Activated CD8-positive, alpha-beta memory T cell treated with anti-CD3 and anti-CD28 coated beads for 1 hour (primary cell): ENCODE data around the gene RANBP9.
A peak's percentile ranks its signal among the peaks of the same experiment; 100 is the strongest.

Source experiments
- DNase-seq, 2 donors: peaks; one replicate each; pipeline ENCODE4 v3.0.0-alpha.2; 2020; ENCODE audit warnings: low read depth in 1 of 2; ENCODE audit errors: extremely low read depth in 1 of 2

Gene RANBP9

GRCh38 chr6:13604546-13605416 is 106.9 kb downstream of the RANBP9 start:
- DNase-seq = no peak

- no peak for DNase-seq
Observed at GRCh38 chr6:13604135-13604534, 107.5 kb downstream of the RANBP9 start.

- DNase-seq = no peak
Observed at GRCh38 chr6:13600036-13600435, 111.6 kb downstream of the RANBP9 start.

GRCh38 chr6:13597073-13597472 is 114.6 kb downstream of the RANBP9 start:
- no peak for DNase-seq

GRCh38 chr6:13593720-13594119 is 117.9 kb downstream of the RANBP9 start:
- no peak for DNase-seq

GRCh38 chr6:13593103-13593502 is 118.5 kb downstream of the RANBP9 start:
- no peak for DNase-seq

GRCh38 chr6:13591205-13591921 is 120.3 kb downstream of the RANBP9 start:
- DNase-seq = no peak

GRCh38 chr6:13590574-13591153 is 121.0 kb downstream of the RANBP9 start:
- no peak for DNase-seq

- no peak for DNase-seq
Observed at GRCh38 chr6:13589801-13590200, 121.8 kb downstream of the RANBP9 start.

- no peak for DNase-seq
Observed at GRCh38 chr6:13586603-13587542, 124.8 kb downstream of the RANBP9 start.

GRCh38 chr6:13581700-13582229 is 129.9 kb downstream of the RANBP9 start:
- DNase-seq = no peak

GRCh38 chr6:13579911-13580310 is 131.7 kb downstream of the RANBP9 start:
- no peak for DNase-seq

GRCh38 chr6:13577926-13578325 is 133.7 kb downstream of the RANBP9 start:
- no peak for DNase-seq

- DNase-seq = no peak
Observed at GRCh38 chr6:13576017-13576416, 135.6 kb downstream of the RANBP9 start.

- DNase-seq = no peak
Observed at GRCh38 chr6:13575377-13575775, 136.3 kb downstream of the RANBP9 start.

- DNase-seq = peak; percentile 40 to 45
Observed at GRCh38 chr6:13574571-13575376, 136.9 kb downstream of the RANBP9 start, which contains the start of gene SIRT5. SIRT5 (plus strand) TSS chr6:13574601; CDS start chr6:13584111, 9,510 bp downstream.

GRCh38 chr6:13574149-13574570 is 137.5 kb downstream of the RANBP9 start:
- DNase-seq = peak; percentile 90 to 91

- no peak for DNase-seq
Observed at GRCh38 chr6:13573669-13574110, 137.9 kb downstream of the RANBP9 start.

GRCh38 chr6:13572951-13573654 is 138.5 kb downstream of the RANBP9 start:
- DNase-seq = no peak
